GM12891 (cell line): Measurements from ENCODE around the gene VMP1.
"Not testable (repeated sequence)": the region's sequence is repeated elsewhere in the genome, so short reads cannot be mapped to it uniquely, and the experiment has no call there.

Experiments used
- DNase-seq: peaks from one replicate; pipeline ENCODE4 v3.0.0; 2011; ENCODE audit warnings: low spot score; ENCODE audit not compliant: insufficient read length
- FAIRE-seq: peaks from 2 replicates; lab custom pipeline; 2011; peaks lifted over from hg19 to GRCh38; lab: Jason Lieb, UNC
- PAX5 ChIP-seq: IDR thresholded peaks from 2 replicates; pipeline ENCODE4 v1.6.1; 2011; ENCODE audit warnings: low read length, moderate library complexity, mild to moderate bottlenecking; ENCODE audit not compliant: insufficient read depth, severe bottlenecking
- POLR2A ChIP-seq: IDR thresholded peaks from 2 replicates; pipeline ENCODE4 v1.6.1; 2011; ENCODE audit warnings: low read depth, low read length, control low read depth
- POLR2AphosphoS5 ChIP-seq: IDR thresholded peaks from 2 replicates; pipeline ENCODE4 v1.6.1; 2011; ENCODE audit warnings: low read depth, low read length, control low read depth
- POU2F2 ChIP-seq: IDR thresholded peaks from 2 replicates; pipeline ENCODE4 v1.6.1; 2011; ENCODE audit warnings: low read depth, mild to moderate bottlenecking, control low read depth, low read length, moderate library complexity
- SPI1 ChIP-seq: IDR thresholded peaks from 2 replicates; pipeline ENCODE4 v1.6.1; 2011; ENCODE audit warnings: low read depth, low read length, control low read depth
- TAF1 ChIP-seq: IDR thresholded peaks from 2 replicates; pipeline ENCODE4 v1.6.1; 2011; ENCODE audit warnings: low read depth, low read length, control low read depth

The VMP1 gene

GRCh38 chr17:59842901-59843652, 135.6 kb downstream of the VMP1 start:
- no peak for FAIRE-seq
- TF ChIP-seq POLR2A (peak; percentile 94), SPI1 (no peak), TAF1 (peak; percentile 50; the same call in 1 of the 2 replicates), POLR2AphosphoS5 (peak; percentile 82), POU2F2 (peak; percentile 70)
- no peak for DNase-seq

- DNase-seq = no peak
- no peak for FAIRE-seq
Observed at GRCh38 chr17:59844884-59845594, 137.6 kb downstream of the VMP1 start.

GRCh38 chr17:59845595-59846393, 138.3 kb downstream of the VMP1 start:
- TF ChIP-seq POLR2AphosphoS5 (no peak), POLR2A (no peak), PAX5 (no peak), POU2F2 (peak; percentile 87), SPI1 (peak; percentile 56; the same call in 1 of the 2 replicates)
- FAIRE-seq = no peak
- DNase-seq = no peak

More at GRCh38 chr17:59844884-59845594, 137.6 kb downstream of the VMP1 start:
- TF ChIP-seq TAF1 = no peak
- TF ChIP-seq PAX5 = peak; percentile 31

- peak; percentile 15 for DNase-seq
Observed at GRCh38 chr17:59846394-59847165, 139.1 kb downstream of the VMP1 start.

GRCh38 chr17:59848385-59848668, 140.9 kb downstream of the VMP1 start:
- DNase-seq (no peak), FAIRE-seq (no peak)
- TF ChIP-seq POLR2AphosphoS5 (no peak), POU2F2 (no peak)

More at GRCh38 chr17:59846394-59847165, 139.1 kb downstream of the VMP1 start:
- peak; percentile 80; the same call in 1 of the 2 replicates for TF ChIP-seq POU2F2
- TF ChIP-seq POLR2A = no peak
- 0 out of 2 replicates have a peak, but pooled peaks have one; percentile 32 for TF ChIP-seq POLR2AphosphoS5
- no peak for TF ChIP-seq PAX5
- TF ChIP-seq SPI1 = no peak
- TF ChIP-seq TAF1 = no peak
- FAIRE-seq = peak; percentile 20

- DNase-seq (no peak), FAIRE-seq (peak; percentile 13)
- TF ChIP-seq PAX5 (peak; percentile 69), POLR2AphosphoS5 (no peak)
Observed at GRCh38 chr17:59848778-59849177, 141.3 kb downstream of the VMP1 start.

GRCh38 chr17:59850311-59850710, 142.9 kb downstream of the VMP1 start:
- DNase-seq, FAIRE-seq: not testable (repeated sequence)

GRCh38 chr17:59851439-59852375, 144.3 kb downstream of the VMP1 start:
- TF ChIP-seq TAF1 = no peak
- no peak for TF ChIP-seq POLR2A
- TF ChIP-seq SPI1 = no peak
- TF ChIP-seq POLR2AphosphoS5 = no peak
- TF ChIP-seq POU2F2 = no peak
- no peak for TF ChIP-seq PAX5
- FAIRE-seq = no peak

GRCh38 chr17:59852847-59853167, 145.4 kb downstream of the VMP1 start:
- FAIRE-seq, DNase-seq: not testable (repeated sequence)

More at GRCh38 chr17:59851439-59852375, 144.3 kb downstream of the VMP1 start:
- no peak for DNase-seq
